GM21381 (cell line): ENCODE data around the gene CEP350.
"Not testable (repeated sequence)": the region's sequence is repeated elsewhere in the genome, so short reads cannot be mapped to it uniquely, and the experiment has no call there.

ENCODE experiments used
- ATAC-seq: cut with Tn5 transposase; IDR thresholded peaks from one replicate; pipeline ENCODE4 v1.9.1; 2021; ENCODE audit warnings: mild to moderate bottlenecking, moderate library complexity; ENCODE audit not compliant: unreplicated experiment

CEP350 gene

GRCh38 chr1:179984942-179985341 lies 30.3 kb downstream of the CEP350 start:
- ATAC-seq: peak; percentile 54

- no peak for ATAC-seq
Observed at GRCh38 chr1:179990847-179991246, 36.2 kb downstream of the CEP350 start.

GRCh38 chr1:179995576-179995975 lies 41.0 kb downstream of the CEP350 start:
- no peak for ATAC-seq

- ATAC-seq: peak; percentile 55
Observed at GRCh38 chr1:179996099-179996498, 41.5 kb downstream of the CEP350 start.

GRCh38 chr1:180000575-180000974 lies 46.0 kb downstream of the CEP350 start:
- ATAC-seq: no peak

GRCh38 chr1:180002437-180002836 lies 47.8 kb downstream of the CEP350 start:
- no peak for ATAC-seq

GRCh38 chr1:180003026-180003695 lies 48.6 kb downstream of the CEP350 start:
- ATAC-seq: peak; percentile 84

- ATAC-seq: not testable (repeated sequence)
Observed at GRCh38 chr1:180006762-180007161, 52.2 kb downstream of the CEP350 start.

GRCh38 chr1:180020017-180020416 lies 65.4 kb downstream of the CEP350 start:
- no peak for ATAC-seq

GRCh38 chr1:180026556-180026955 lies 71.9 kb downstream of the CEP350 start:
- ATAC-seq: no peak

GRCh38 chr1:180027949-180028445 lies 73.4 kb downstream of the CEP350 start:
- ATAC-seq: no peak

- ATAC-seq: no peak
Observed at GRCh38 chr1:180028864-180029263, 74.3 kb downstream of the CEP350 start.

GRCh38 chr1:180029524-180030135 lies 75.0 kb downstream of the CEP350 start:
- no peak for ATAC-seq

GRCh38 chr1:180031664-180032063 lies 77.1 kb downstream of the CEP350 start:
- ATAC-seq: no peak

GRCh38 chr1:180033390-180033789 lies 78.8 kb downstream of the CEP350 start:
- ATAC-seq: no peak

- no peak for ATAC-seq
Observed at GRCh38 chr1:180040034-180040433, 85.4 kb downstream of the CEP350 start.

GRCh38 chr1:180041582-180041981 lies 87.0 kb downstream of the CEP350 start:
- ATAC-seq: no peak

- no peak for ATAC-seq
Observed at GRCh38 chr1:180042988-180043622, 88.5 kb downstream of the CEP350 start.

- no peak for ATAC-seq
Observed at GRCh38 chr1:180043785-180044184, 89.2 kb downstream of the CEP350 start.

GRCh38 chr1:180046674-180047073 lies 92.1 kb downstream of the CEP350 start:
- no peak for ATAC-seq

- ATAC-seq: no peak
Observed at GRCh38 chr1:180053594-180054567, 99.3 kb downstream of the CEP350 start.
